K562 (cell line): Measurements from ENCODE around the gene YPEL4. TPM values are rescaled to one million over a fixed set of nuclear protein-coding genes. Genes with fewer than 3 reads are reported as not detected.

Source experiments
- BDP1 ChIP-seq: IDR thresholded peaks from 3 replicates; pipeline ENCODE4 v1.6.1; 2011; ENCODE audit not compliant: insufficient read length, insufficient read depth
- CEBPB ChIP-seq: fragments of 450-650 bp; IDR thresholded peaks from 2 replicates; pipeline ENCODE4 v1.6.1; 2016; ENCODE audit warnings: missing genetic modification characterization, missing compliant biosample characterization
- HEY1 ChIP-seq: fragments of 250-450 bp; sonication (Bioruptor Pico); IDR thresholded peaks from 2 replicates; pipeline ENCODE4 v1.5.0; 2020; ENCODE audit warnings: mild to moderate bottlenecking, moderate library complexity, borderline replicate concordance
- NCOA4 ChIP-seq: fragments of 450-650 bp; IDR thresholded peaks from 2 replicates; pipeline ENCODE4 v1.6.1; 2018; ENCODE audit warnings: mild to moderate bottlenecking; ENCODE audit not compliant: partially characterized antibody
- RAD21 ChIP-seq, 2 experiments: fragments of 250-450 bp in 1 of 2; fragments of 450-650 bp in 1 of 2; sonication (Bioruptor Pico) in 1 of 2; formaldehyde crosslinking in 1 of 2; IDR thresholded peaks in 1 of 2; conservative IDR thresholded peaks in 1 of 2; 2 replicates each; pipeline versions ENCODE4 v1.4.0 to v1.8.0; 2020 to 2022; ENCODE audit warnings: mild to moderate bottlenecking in 2 of 2, moderate library complexity in 1 of 2
- SMC3 ChIP-seq: conservative IDR thresholded peaks from 2 replicates; pipeline ENCODE4 v1.6.1; 2011; ENCODE audit warnings: low read depth, low read length, improper control_type of control experiment; ENCODE audit not compliant: insufficient read depth
- TEAD4 ChIP-seq, 2 experiments: sonication (generic) in 1 of 2; formaldehyde crosslinking in 1 of 2; IDR thresholded peaks; 2 replicates each; pipeline versions ENCODE4 v1.6.1 to v1.8.0; 2012 to 2022; ENCODE audit warnings: borderline replicate concordance in 1 of 2, inconsistent platforms in 1 of 2, low read length in 1 of 2, mild to moderate bottlenecking in 1 of 2, missing genetic modification reagents in 1 of 2
- polyA plus RNA-seq, 8 experiments: library from polyadenylated mRNA; depleted of rRNA in 4 of 8; stranded (reverse) in 5 of 8; unstranded in 3 of 8; fragments of >200 nt; fragmentation: Nextera tagmentation in 2 of 8; fragmentation: Illumina TruSeq in 1 of 8; extraction: Ambion mirVana in 2 of 8; extraction: Trizol in 1 of 8; gene quantifications; 2 replicates each; pipeline versions ENCODE4 v1.2.1 to v1.2.3, GENCODE V29; 2011 to 2014; ENCODE audit warnings: inconsistent platforms in 1 of 8, missing spikeins in 1 of 8
- total RNA-seq, 7 experiments: library from RNA; depleted of rRNA in 6 of 7; stranded (reverse); fragments of >200 nt in 6 of 7; fragmentation: Illumina TruSeq in 2 of 7; extraction: Trizol in 2 of 7; gene quantifications; 2 replicates each; pipeline versions ENCODE4 v1.2.1 to v1.2.3, GENCODE V29; 2011 to 2021; ENCODE audit warnings: low replicate concordance in 1 of 7
- TF ChIP-seq, protein P1 (sequence below): fragments of 250-450 bp; sonication (Bioruptor Pico); IDR thresholded peaks from 2 replicates; pipeline ENCODE4 v1.5.0; 2021; ENCODE audit warnings: mild to moderate bottlenecking, moderate library complexity
- TF ChIP-seq, protein P2 (sequence below): fragments of 450-650 bp; formaldehyde crosslinking; IDR thresholded peaks from 2 replicates; pipeline ENCODE4 v1.4.0; 2020; ENCODE audit warnings: mild to moderate bottlenecking, moderate library complexity
- TF ChIP-seq, protein P3 (sequence below): fragments of 250-450 bp; sonication (Bioruptor Pico); IDR thresholded peaks from 2 replicates; pipeline ENCODE4 v1.4.0; 2020; ENCODE audit warnings: borderline replicate concordance
- TF ChIP-seq, protein P4 (sequence below), 2 experiments: fragments of 450-650 bp; formaldehyde crosslinking in 1 of 2; IDR thresholded peaks; 2 replicates each; pipeline versions ENCODE4 v1.4.0 to v1.6.1; 2014 to 2020; ENCODE audit warnings: mild to moderate bottlenecking in 2 of 2, borderline replicate concordance in 1 of 2, low read depth in 1 of 2

YPEL4 gene
- total and polyA plus RNA-seq, 9 of the 15 experiments (the other 6 are each of a cell fraction or from before 2014, with no cell fraction given), result 0.07 to 1.4 (median 0.40) TPM; not detected in 2

DNA sequence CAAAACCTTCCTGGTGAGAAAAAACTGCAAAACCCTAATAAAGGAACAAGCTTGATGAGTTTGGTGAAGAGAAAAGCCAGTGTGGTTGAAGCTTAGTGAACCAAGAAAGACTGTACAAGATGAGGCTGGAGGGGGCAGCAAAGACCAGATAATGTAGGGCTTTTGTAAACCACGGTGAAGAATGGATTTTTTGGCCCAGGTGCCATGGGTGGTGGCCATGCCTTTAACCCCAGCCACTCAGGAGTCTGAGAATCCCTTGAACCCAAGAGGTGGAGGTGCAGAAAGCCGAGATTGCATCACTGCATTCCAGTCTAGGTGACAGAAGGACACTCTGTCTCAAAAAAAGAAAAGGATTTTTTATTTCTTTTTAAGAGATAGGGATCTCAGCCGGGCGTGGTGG lies 13.2 kb upstream of the YPEL4 start (continued):
- TF ChIP-seq, protein P1, sequence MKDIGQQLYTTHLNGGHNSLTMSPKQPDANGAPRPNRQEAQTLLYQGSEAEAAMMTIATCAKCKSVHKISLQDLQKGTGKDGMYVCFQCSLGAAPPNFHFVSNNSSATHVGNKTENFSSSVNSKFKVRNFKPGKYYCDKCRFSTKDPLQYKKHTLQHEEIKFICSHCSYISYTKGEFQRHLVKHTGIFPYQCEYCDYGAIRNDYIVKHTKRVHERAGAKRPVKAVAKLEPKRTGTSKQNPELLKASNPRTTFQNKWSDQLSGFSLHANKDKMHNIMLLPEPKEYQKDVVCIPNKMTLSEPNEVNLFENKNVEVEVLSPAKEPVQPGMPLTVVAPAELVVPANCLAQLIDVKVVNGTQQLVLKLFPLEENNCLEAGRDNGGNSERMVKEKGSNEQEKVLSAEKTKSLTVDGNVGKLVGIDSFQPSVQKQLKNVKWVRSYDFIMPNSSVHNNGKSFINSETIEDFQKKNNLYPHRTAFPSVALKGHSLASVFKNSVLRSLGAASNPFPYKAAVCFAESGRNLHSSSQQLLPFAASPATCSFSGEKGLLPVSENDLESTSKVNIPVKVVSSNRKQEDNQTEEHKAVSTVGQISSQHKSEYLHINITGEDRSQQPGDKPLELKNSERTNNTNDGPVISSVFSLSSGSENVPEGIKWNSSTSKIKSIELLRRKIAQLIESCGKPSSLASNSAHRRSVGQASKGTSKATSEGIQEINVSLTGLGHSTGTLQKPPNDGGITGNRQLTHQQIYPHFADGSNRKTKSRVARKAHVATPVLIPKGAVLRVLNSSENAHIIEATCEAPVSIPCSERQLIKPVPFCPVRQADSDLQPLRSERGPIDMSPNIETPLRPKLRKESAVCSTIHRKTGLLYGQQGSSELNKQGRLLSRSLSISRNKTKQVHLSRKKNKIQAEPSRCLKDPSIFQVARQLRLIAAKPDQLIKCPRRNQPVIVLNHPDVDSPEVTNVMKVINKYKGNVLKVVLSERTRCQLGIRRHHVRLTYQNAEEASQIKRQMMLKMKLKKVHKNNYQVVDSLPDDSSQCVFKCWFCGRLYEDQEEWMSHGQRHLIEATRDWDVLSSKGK (CRISPR knock-in tag), result no peak
- TF ChIP-seq SMC3 (0 out of 2 replicates have a peak, but pooled peaks have one; percentile 20), TEAD4 (IDR thresholded peaks at IDR 0.05; ENCODE audit: low read length) (no peak), TEAD4 (CRISPR knock-in tag; IDR thresholded peaks at IDR 0.05; ENCODE audit: borderline replicate concordance) (no peak), BDP1 (no peak), NCOA4 (no peak), HEY1 (no peak), RAD21 (CRISPR knock-in tag; conservative IDR thresholded peaks at IDR 0.05 in 1 of 2, IDR thresholded peaks at IDR 0.05 in 1 of 2) (peak; percentile 56 to 78), CEBPB (tag) (peak; percentile 38; the same call in 1 of the 2 replicates)
- TF ChIP-seq, protein P2, sequence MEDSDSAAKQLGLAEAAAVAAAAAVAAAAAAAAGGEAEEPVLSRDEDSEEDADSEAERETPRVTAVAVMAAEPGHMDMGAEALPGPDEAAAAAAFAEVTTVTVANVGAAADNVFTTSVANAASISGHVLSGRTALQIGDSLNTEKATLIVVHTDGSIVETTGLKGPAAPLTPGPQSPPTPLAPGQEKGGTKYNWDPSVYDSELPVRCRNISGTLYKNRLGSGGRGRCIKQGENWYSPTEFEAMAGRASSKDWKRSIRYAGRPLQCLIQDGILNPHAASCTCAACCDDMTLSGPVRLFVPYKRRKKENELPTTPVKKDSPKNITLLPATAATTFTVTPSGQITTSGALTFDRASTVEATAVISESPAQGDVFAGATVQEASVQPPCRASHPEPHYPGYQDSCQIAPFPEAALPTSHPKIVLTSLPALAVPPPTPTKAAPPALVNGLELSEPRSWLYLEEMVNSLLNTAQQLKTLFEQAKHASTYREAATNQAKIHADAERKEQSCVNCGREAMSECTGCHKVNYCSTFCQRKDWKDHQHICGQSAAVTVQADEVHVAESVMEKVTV (CRISPR knock-in tag), result peak; percentile 38; the same call in 1 of the 2 replicates
- TF ChIP-seq, protein P3, sequence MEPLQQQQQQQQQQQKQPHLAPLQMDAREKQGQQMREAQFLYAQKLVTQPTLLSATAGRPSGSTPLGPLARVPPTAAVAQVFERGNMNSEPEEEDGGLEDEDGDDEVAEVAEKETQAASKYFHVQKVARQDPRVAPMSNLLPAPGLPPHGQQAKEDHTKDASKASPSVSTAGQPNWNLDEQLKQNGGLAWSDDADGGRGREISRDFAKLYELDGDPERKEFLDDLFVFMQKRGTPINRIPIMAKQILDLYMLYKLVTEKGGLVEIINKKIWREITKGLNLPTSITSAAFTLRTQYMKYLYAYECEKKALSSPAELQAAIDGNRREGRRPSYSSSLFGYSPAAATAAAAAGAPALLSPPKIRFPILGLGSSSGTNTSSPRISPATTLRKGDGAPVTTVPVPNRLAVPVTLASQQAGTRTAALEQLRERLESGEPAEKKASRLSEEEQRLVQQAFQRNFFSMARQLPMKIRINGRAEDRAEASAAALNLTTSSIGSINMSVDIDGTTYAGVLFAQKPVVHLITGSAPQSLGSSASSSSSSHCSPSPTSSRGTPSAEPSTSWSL (CRISPR knock-in tag), result no peak
- TF ChIP-seq, protein P4, sequence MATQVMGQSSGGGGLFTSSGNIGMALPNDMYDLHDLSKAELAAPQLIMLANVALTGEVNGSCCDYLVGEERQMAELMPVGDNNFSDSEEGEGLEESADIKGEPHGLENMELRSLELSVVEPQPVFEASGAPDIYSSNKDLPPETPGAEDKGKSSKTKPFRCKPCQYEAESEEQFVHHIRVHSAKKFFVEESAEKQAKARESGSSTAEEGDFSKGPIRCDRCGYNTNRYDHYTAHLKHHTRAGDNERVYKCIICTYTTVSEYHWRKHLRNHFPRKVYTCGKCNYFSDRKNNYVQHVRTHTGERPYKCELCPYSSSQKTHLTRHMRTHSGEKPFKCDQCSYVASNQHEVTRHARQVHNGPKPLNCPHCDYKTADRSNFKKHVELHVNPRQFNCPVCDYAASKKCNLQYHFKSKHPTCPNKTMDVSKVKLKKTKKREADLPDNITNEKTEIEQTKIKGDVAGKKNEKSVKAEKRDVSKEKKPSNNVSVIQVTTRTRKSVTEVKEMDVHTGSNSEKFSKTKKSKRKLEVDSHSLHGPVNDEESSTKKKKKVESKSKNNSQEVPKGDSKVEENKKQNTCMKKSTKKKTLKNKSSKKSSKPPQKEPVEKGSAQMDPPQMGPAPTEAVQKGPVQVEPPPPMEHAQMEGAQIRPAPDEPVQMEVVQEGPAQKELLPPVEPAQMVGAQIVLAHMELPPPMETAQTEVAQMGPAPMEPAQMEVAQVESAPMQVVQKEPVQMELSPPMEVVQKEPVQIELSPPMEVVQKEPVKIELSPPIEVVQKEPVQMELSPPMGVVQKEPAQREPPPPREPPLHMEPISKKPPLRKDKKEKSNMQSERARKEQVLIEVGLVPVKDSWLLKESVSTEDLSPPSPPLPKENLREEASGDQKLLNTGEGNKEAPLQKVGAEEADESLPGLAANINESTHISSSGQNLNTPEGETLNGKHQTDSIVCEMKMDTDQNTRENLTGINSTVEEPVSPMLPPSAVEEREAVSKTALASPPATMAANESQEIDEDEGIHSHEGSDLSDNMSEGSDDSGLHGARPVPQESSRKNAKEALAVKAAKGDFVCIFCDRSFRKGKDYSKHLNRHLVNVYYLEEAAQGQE (IDR thresholded peaks at IDR 0.05; ENCODE audit: borderline replicate concordance), result peak; percentile 58; the same call in 1 of the 2 replicates
- TF ChIP-seq, protein P4 (CRISPR knock-in tag; IDR thresholded peaks at IDR 0.05; ENCODE audit: low read depth), result no peak
